ENCODE data around the gene UFSP2. TPM values are rescaled to one million over a fixed set of nuclear protein-coding genes. Genes with fewer than 3 reads are reported as not detected.

UFSP2 gene
- polyA plus RNA-seq, 1 donor (not counting 4 experiments of a cell fraction or from before 2014, with no cell fraction given): 41.7 TPM

GRCh38 chr4:185383451-185383850, 42.3 kb downstream of the UFSP2 start:
- no peak for DNase-seq (ENCODE audit: low read depth, low spot score)
- Histone ChIP-seq H3K4me1 (ENCODE audit: control insufficient read depth, extremely low read depth, insufficient read depth, low read length) (peaks cover 11% of the 10 kb centered on the region), H2AFZ (ENCODE audit: control insufficient read depth, low read length) (no peak overlapping the region), H3K27ac (ENCODE audit: control insufficient read depth, insufficient read depth, low read length) (no peak overlapping the region), H3K36me3 (ENCODE audit: control insufficient read depth in 2 of 2, extremely low read depth in 1 of 2, insufficient read depth in 2 of 2, low read length in 2 of 2) (peaks cover 0 to under 1% of the 10 kb centered on the region in 2 experiments), H3K4me3 (ENCODE audit: control insufficient read depth in 2 of 3, extremely low read depth in 1 of 3, insufficient read depth in 2 of 3, low read depth in 1 of 3, low read length in 3 of 3) (no peak overlapping the region), H3K9ac (ENCODE audit: control insufficient read depth, extremely low read depth, insufficient read depth, low read length) (no peak overlapping the region), H3K27me3 (ENCODE audit: control insufficient read depth, extremely low read depth, insufficient read depth, low read length) (no peaks in the 10 kb centered on the region), H3K79me2 (ENCODE audit: control insufficient read depth, insufficient read depth, low read length) (no peaks in the 10 kb centered on the region), H4K20me1 (ENCODE audit: control insufficient read depth, extremely low read depth, insufficient read depth, low read length) (no peaks in the 10 kb centered on the region), H3K4me2 (ENCODE audit: control insufficient read depth, extremely low read depth, insufficient read depth, low read depth, low read length) (peak overlapping the region; percentile 13), H3K9me1 (ENCODE audit: control insufficient read depth, extremely low read depth, insufficient read depth, low read length) (no peaks in the 10 kb centered on the region), H3K9me3 (ENCODE audit: control insufficient read depth, low read depth, low read length) (no peaks in the 10 kb centered on the region)
- TF ChIP-seq CTCF (optimal IDR thresholded peaks at IDR 0.05 in 1 of 3, IDR thresholded peaks at IDR 0.05 in 1 of 3, conservative IDR thresholded peaks at IDR 0.05 in 1 of 3; ENCODE audit: extremely low read depth in 1 of 3, insufficient read depth in 2 of 3, low read length in 3 of 3): no peak
- no peak for TF ChIP-seq EZH2 (IDR thresholded peaks at IDR 0.05; ENCODE audit: low read length)
- dilution Hi-C loops (cut with MboI; ENCODE audit: extremely low pct_ligation_motif_present, low sequenced_read_pairs): no loop called here
- peak; percentile 55 for FAIRE-seq

DNA sequence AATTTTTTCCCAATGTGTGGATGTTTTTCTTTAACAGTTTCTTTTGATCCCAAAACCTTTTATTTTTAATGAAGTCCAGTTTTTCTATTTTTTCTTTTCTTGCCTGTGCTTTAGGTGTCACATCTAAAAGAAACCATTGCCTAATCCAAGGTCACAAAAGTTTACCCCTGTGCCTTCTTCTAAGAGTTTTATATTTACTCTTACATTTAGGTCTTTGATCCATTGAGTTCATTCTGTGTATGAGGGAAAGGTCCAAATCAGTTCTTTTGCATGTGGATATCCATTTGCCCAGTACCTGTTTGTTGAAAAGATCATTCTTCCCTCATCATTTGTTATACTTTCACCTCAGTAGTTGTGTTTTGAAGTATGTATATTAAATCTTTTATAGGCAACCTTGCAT, 43.0 kb downstream of the UFSP2 start:
- no peak overlapping the region for H3K9ac ChIP-seq (ENCODE audit: control insufficient read depth, extremely low read depth, insufficient read depth, low read length)
- no peaks in the 10 kb centered on the region for H3K27me3 ChIP-seq (ENCODE audit: control insufficient read depth, extremely low read depth, insufficient read depth, low read length)
- no peak for DNase-seq (ENCODE audit: low read depth, low spot score)
- peaks cover 11% of the 10 kb centered on the region for H3K4me1 ChIP-seq (ENCODE audit: control insufficient read depth, extremely low read depth, insufficient read depth, low read length)
- H3K4me3 ChIP-seq (ENCODE audit: control insufficient read depth in 2 of 3, extremely low read depth in 1 of 3, insufficient read depth in 2 of 3, low read depth in 1 of 3, low read length in 3 of 3): no peak overlapping the region
- H3K27ac ChIP-seq (ENCODE audit: control insufficient read depth, insufficient read depth, low read length): no peak overlapping the region
- no peak overlapping the region for H2AFZ ChIP-seq (ENCODE audit: control insufficient read depth, low read length)
- peaks cover 0 to 4% of the 10 kb centered on the region in 2 experiments for H3K36me3 ChIP-seq (ENCODE audit: control insufficient read depth in 2 of 2, extremely low read depth in 1 of 2, insufficient read depth in 2 of 2, low read length in 2 of 2)
- no peaks in the 10 kb centered on the region for H4K20me1 ChIP-seq (ENCODE audit: control insufficient read depth, extremely low read depth, insufficient read depth, low read length)
- H3K9me1 ChIP-seq (ENCODE audit: control insufficient read depth, extremely low read depth, insufficient read depth, low read length): no peaks in the 10 kb centered on the region
- H3K9me3 ChIP-seq (ENCODE audit: control insufficient read depth, low read depth, low read length): no peaks in the 10 kb centered on the region
- no peak overlapping the region for H3K4me2 ChIP-seq (ENCODE audit: control insufficient read depth, extremely low read depth, insufficient read depth, low read depth, low read length)
- TF ChIP-seq EZH2 (IDR thresholded peaks at IDR 0.05; ENCODE audit: low read length) (no peak), CTCF (optimal IDR thresholded peaks at IDR 0.05 in 1 of 3, IDR thresholded peaks at IDR 0.05 in 1 of 3, conservative IDR thresholded peaks at IDR 0.05 in 1 of 3; ENCODE audit: extremely low read depth in 1 of 3, insufficient read depth in 2 of 3, low read length in 3 of 3) (no peak)
- dilution Hi-C loops (cut with MboI; ENCODE audit: extremely low pct_ligation_motif_present, low sequenced_read_pairs): no loop called here
- no peaks in the 10 kb centered on the region for H3K79me2 ChIP-seq (ENCODE audit: control insufficient read depth, insufficient read depth, low read length)
- FAIRE-seq: no peak

Measured in keratinocyte (primary cell).